NCI-H526 treated with DMSO at 0.1 percent for 48 hours (cell line): Measurements from ENCODE around the gene COP1.
"Not testable (repeated sequence)": the region's sequence is repeated elsewhere in the genome, so short reads cannot be mapped to it uniquely, and the experiment has no call there.

Experiments used
- DNase-seq: peaks from one replicate; lab custom pipeline; 2025; lab: John Stamatoyannopoulos, UW

Gene COP1

DNA sequence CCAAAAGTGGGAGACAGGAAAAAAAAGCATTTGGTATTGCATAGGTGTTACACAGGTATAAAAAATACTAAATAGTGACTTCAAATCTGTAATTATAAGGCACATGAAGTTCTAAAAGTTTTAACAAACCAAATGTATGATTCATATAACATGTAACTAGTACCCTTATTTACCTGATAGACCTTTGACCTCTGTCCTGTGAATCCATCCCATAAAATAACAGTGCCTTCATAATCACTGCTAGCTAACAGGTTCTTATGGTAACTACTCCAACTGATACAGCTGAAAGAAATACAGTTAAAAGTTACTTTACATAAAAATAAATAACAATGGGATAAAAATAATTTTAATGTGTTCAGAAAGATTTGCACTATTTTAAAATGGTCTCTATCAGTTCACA lies 163.5 kb downstream of the COP1 start:
- no peak for DNase-seq

DNA sequence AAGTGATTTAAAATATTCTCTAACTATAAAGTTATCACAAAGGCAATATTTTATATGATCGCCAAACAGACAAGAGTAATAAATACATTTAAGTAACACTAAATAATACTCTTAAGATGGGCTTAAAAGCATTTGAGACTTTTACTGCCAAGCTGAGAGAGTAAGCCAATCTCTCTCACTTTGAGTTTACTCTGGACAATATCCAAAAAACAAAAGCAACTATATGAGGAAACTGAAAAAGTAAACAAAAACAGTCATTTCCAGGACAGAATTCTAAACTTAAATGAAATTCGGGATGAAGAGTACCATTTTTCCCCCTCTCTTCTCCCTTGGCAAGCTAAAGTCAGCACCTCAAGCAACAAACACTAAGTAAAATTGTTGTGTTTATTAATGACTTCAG lies 173.2 kb downstream of the COP1 start:
- no peak for DNase-seq

GRCh38 chr1:176033474-176033873 lies 173.6 kb downstream of the COP1 start:
- DNase-seq: no peak

- DNase-seq: no peak
Measured at GRCh38 chr1:176032040-176032645, 174.9 kb downstream of the COP1 start.

GRCh38 chr1:176029609-176030008 lies 177.5 kb downstream of the COP1 start:
- DNase-seq: no peak

GRCh38 chr1:176029155-176029554 lies 177.9 kb downstream of the COP1 start:
- DNase-seq: no peak

DNA sequence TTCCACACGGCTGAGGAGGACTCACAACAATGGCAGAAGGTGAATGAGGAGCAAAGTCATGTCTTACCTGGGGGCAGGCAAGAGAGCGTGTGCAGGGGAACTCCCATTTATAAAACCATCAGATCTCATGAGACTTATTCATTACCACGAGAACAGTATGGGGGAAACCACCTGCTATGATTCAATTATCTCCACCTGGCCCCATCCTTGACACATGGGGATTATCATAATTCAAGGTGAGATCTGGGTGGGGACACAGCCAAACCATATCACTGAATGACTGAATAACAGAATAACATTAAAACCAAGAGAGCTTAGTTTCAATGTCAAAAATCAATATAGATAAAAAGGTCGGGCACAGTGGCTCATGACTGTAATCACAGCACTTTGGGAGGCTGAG lies 179.2 kb downstream of the COP1 start:
- not testable (repeated sequence) for DNase-seq

- DNase-seq: no peak
Measured at GRCh38 chr1:176022574-176022973, 184.5 kb downstream of the COP1 start.

GRCh38 chr1:176017722-176018121 lies 189.4 kb downstream of the COP1 start:
- DNase-seq: no peak

GRCh38 chr1:176009951-176010350 lies 197.1 kb downstream of the COP1 start:
- no peak for DNase-seq

DNA sequence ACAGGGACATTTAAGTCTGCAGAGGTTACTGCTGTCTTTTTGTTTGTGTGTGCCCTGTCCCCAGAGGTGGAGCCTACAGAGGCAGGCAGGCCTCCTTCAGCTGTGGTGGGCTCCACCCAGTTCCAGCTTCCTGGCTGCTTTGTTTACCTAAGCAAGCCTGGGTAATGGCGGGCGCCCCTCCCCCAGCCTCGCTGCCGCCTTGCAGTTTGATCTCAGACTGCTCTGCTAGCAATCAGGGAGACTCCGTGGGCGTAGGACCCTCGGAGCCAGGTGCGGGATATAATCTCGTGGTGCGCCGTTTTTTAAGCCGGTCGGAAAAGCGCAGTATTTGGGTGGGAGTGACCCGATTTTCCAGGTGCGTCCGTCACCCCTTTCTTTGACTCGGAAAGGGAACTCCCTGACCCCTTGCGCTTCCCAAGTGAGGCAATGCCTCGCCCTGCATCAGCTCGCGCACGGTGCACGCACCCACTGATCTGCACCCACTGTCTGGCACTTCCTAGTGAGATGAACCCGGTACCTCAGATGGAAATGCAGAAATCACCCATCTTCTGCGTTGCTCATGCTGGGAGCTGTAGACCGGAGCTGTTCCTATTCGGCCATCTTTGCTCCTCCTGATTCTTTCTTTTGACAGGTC lies 199.2 kb downstream of the COP1 start:
- not testable (repeated sequence) for DNase-seq

GRCh38 chr1:175994660-175995059 lies 212.4 kb downstream of the COP1 start:
- DNase-seq: not testable (repeated sequence)

- DNase-seq: not testable (repeated sequence)
Measured at GRCh38 chr1:175992825-175993224, 214.3 kb downstream of the COP1 start.

GRCh38 chr1:175992202-175992601 lies 214.9 kb downstream of the COP1 start:
- DNase-seq: not testable (repeated sequence)

- DNase-seq: no peak
Measured at GRCh38 chr1:175984813-175985212, 222.3 kb downstream of the COP1 start.

DNA sequence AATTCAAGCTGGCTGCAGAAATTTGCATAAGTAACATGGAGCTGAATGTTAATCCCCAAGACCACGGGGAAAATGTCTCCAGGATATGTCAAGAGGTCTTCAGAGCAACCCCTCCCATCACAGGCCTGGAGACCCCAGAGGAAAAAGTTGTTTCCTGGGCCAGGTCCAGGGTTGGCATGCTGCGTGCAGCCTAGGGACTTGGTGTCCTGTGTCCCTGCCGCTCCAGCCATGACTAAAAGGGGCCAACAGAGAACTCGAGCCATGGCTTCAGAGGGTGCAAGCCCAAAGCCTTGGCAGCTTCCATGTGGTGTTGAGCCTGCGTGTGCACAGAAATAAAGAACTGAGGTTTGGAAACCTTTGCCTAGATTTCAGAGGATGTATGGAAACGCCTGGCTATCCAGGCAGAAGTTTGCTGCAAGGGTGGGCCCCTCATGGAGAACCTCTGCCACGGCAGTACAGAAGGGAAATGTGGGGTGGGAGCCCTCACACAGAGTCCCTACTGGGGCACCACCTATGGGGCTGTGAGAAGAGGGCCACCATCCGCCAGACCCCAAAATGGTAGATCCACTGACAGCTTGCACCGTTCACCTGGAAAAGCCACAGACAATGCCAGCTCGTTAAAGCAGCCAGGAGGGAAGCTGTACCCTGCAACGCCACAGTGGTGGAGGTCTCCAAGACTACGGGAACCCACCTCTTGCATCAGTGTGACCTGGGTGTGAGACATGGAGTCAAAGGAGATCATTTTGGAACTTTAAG lies 222.9 kb downstream of the COP1 start:
- DNase-seq: no peak

GRCh38 chr1:175983363-175983762 lies 223.7 kb downstream of the COP1 start:
- not testable (repeated sequence) for DNase-seq

DNA sequence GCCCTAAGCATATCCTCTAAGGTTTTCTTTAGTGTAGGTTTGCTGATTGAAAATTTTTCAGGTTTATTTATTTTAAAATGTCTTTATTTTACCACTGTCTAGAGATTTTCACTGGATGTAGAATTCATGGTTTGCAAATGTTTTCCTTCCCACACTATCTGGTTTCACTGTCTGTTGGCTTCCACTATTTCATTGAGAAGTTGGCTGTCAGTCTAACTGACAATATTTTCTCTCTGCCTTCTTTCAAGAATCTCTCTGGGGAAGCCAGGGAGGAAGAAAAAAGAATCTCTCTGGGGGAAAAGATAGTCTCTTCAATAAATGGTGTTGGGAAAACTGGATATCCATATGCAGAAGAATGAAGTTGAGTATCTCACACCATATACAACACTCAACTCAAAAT lies 226.0 kb downstream of the COP1 start:
- no peak for DNase-seq

DNA sequence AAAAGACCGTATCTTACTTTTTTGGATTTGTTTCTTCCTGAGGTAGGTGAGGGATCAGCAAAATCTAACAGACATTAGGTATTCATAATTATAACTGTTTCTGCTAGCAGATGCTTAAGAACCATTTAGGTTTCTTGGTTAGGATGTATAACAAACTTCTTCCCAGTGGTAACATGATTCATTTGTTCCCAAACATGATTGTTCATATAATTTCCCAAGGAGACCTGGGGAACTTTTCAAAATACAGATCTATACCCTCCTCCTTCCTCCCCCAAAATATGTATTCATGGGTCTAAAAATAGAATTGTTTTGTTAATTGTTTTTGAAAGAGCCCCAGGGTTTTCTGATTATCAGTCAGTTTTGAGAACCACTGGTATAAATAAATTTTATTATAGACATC lies 228.2 kb downstream of the COP1 start:
- DNase-seq: no peak

DNA sequence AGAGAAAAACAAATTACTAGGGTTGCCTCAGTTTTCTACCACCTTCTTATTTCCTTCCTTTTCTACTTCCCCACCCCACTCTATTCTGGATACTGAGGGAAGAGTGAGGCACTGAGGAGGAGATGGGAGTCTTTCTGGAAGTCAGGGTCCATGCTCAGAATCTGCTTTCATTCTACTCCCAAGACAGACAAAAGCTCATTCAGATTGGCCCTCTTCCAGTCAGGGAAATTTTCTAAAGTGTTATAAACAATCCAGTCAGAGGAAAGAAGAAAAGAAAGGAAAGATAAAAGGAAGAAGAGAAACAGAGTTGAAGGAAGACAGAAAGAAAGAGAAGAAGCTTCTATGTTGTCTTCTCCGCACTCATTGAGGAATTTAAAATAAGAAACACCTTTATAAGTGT lies 228.6 kb downstream of the COP1 start:
- no peak for DNase-seq

DNA sequence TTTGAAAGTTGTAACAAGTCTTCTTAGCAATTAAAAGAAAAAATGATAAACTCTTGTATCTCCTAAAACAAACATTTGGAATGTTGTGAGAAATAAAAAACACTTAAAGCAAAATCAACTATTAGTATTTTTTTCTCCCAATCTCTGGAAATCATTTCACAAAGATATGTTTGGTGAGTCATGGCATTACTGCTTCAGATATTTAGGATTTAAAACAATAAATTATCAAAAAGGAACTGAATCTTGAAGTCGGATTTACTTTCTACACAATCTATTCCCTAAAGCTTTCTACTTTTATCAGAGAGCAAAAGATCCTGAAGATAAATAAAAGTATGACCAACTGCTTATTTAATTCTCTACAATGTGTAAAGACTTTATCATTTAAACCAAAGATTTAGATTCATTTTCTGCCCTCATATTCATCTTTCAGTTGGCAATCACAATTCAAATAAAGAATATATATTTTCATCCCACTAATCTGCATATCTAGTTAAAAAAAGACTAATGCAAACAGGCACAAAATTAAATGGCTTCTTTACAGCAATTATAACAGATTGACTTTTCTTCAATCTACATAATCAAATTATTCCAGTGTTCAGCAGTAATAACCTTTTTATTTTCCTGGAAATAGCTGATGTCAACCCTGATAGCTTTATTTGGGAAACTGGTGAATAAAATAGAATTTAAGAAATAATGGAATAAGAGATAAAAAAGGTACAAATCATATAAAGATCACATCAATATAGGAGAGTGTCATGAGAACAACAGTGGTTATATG lies 230.0 kb downstream of the COP1 start:
- DNase-seq: no peak

DNA sequence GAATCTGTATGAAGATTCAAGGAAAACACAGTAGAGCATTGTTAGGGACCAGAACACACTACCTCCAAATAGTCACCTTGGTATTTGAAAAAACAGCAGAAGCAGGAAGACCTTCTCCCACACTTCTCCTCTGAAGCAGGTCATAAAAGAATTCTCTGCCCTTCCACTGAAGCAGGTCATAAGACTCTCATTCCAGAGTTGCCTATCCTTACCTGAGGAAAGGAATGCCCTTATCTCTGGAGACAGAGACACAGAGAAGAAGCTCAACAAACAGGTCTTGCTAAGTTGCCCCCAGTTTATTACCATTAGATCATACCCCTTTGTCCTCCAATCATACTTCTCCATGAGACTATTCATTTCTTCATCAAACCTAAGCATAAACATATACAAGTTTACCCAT lies 237.9 kb downstream of the COP1 start:
- no peak for DNase-seq
